Upper lobe of left lung (tissue), 6 donors: ENCODE data around the gene ACAA1. TPM values are rescaled to one million over a fixed set of nuclear protein-coding genes. Genes with fewer than 3 reads are reported as not detected.

Source experiments
- ATAC-seq, 2 donors: fragments of 200-7000 bp; cut with Tn5 transposase; one replicate each; pipeline ENCODE4 v1.9.1; 2022; ENCODE audit warnings: mild to moderate bottlenecking in 2 of 2, moderate library complexity in 2 of 2; ENCODE audit not compliant: low FRiP score in 2 of 2
- DNase-seq, 2 donors: peaks; one replicate each; pipeline ENCODE4 v3.0.0-alpha.2; 2019 to 2020
- H3K27ac ChIP-seq, 4 donors: fragments of 200-600 bp; sonication (generic); one replicate each; pipeline ENCODE4 v1.5.1; 2016 to 2019
- H3K27me3 ChIP-seq, 4 donors: fragments of 200-600 bp; sonication (generic); one replicate each; pipeline ENCODE4 v1.5.1; 2017 to 2019
- H3K36me3 ChIP-seq, 4 donors: fragments of 200-600 bp; sonication (generic); one replicate each; pipeline ENCODE4 v1.5.1; 2016 to 2019
- H3K4me1 ChIP-seq, 4 donors: fragments of 200-600 bp; sonication (generic); one replicate each; pipeline ENCODE4 v1.5.1; 2018 to 2019
- H3K4me3 ChIP-seq, 4 donors: fragments of 200-600 bp; sonication (generic); one replicate each; pipeline ENCODE4 v1.5.1; 2017 to 2019; ENCODE audit warnings: mild to moderate bottlenecking in 2 of 4, moderate library complexity in 1 of 4
- H3K9me3 ChIP-seq, 4 donors: fragments of 200-600 bp; sonication (generic); one replicate each; pipeline ENCODE4 v1.5.1; 2018 to 2019
- EP300 ChIP-seq, 4 donors: sonication (generic); formaldehyde crosslinking; IDR thresholded peaks; one replicate each; pipeline ENCODE4 v1.5.1; 2017; ENCODE audit warnings: antibody characterized with exemption in 4 of 4, control low read depth in 2 of 4
- POLR2A ChIP-seq, 4 donors: fragments of 450-650 bp; IDR thresholded peaks; one replicate each; pipeline ENCODE4 v1.5.1; 2016 to 2017; ENCODE audit warnings: antibody characterized with exemption in 4 of 4, mild to moderate bottlenecking in 2 of 4
- POLR2AphosphoS5 ChIP-seq, 2 donors: sonication (generic); formaldehyde crosslinking; IDR thresholded peaks; one replicate each; pipeline ENCODE4 v1.5.1; 2017; ENCODE audit warnings: antibody characterized with exemption in 2 of 2
- WGBS, 2 donors: methylation state at CpG; one replicate each; pipeline ENCODE4 v1.1.5; 2017 to 2018; 5-methylcytosine and 5-hydroxymethylcytosine counted together
- total RNA-seq, 6 donors: library from RNA; depleted of rRNA in 4 of 6; stranded (reverse); fragments of >200 nt in 4 of 6; gene quantifications; one replicate each; pipeline versions ENCODE4 v1.1.0 to v1.2.1, GENCODE V29; 2016 to 2021
- TF ChIP-seq, protein P1 (sequence below), 6 experiments: fragments of 450-650 bp in 4 of 6; fragments of 200-600 bp in 2 of 6; sonication (generic) in 2 of 6; IDR thresholded peaks; one replicate each; pipeline ENCODE4 v1.5.1; 2016 to 2019; ENCODE audit warnings: antibody characterized with exemption in 6 of 6
- donor health status: DM: no; HTN: no; CAD: no; lungs with moderate emphysema.
- donor health status: DM: no; HTN: yes; CAD: no; lungs with severe emphysema.

The ACAA1 gene
- total RNA-seq, 6 donors from 2014 or later, result 67.1 to 170 (median 116) TPM

DNA sequence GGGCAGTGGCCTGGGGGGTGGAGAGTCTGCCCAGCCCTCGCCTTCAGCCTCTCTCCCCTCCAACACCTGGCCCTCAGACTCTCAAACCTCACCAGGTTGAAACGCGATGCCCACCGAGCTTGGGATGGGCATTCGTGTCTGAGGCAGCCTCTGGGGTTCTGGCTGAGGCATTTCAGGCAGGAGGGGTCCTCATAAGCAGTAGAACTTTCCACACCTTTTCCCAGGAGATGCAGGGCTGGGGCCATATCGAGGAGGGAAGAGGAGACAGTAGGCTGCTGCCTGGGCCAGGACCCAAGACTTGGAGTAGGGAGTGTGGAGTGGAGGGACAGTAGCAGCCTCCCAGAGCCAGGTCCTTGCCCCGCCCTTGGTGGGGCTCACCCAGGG, 24.6 kb downstream of the ACAA1 start:
- no peaks in the 10 kb centered on the region for H3K36me3 ChIP-seq
- WGBS, 2 donors, result 96% methylated on average over 7 of the region's 7 CpGs
- no peak overlapping the region for H3K27ac ChIP-seq
- H3K9me3 ChIP-seq, result no peaks in the 10 kb centered on the region
- H3K4me1 ChIP-seq, result peaks cover 0 to 6% (median 0%) of the 10 kb centered on the region in 4 donors
- no peak overlapping the region for H3K4me3 ChIP-seq
- H3K27me3 ChIP-seq, result no peaks in the 10 kb centered on the region
- DNase-seq (no peak), ATAC-seq (no peak)
- TF ChIP-seq POLR2A (IDR thresholded peaks at IDR 0.05) (no peak), POLR2AphosphoS5 (IDR thresholded peaks at IDR 0.05) (no peak), EP300 (IDR thresholded peaks at IDR 0.05) (no peak)
- TF ChIP-seq, protein P1, sequence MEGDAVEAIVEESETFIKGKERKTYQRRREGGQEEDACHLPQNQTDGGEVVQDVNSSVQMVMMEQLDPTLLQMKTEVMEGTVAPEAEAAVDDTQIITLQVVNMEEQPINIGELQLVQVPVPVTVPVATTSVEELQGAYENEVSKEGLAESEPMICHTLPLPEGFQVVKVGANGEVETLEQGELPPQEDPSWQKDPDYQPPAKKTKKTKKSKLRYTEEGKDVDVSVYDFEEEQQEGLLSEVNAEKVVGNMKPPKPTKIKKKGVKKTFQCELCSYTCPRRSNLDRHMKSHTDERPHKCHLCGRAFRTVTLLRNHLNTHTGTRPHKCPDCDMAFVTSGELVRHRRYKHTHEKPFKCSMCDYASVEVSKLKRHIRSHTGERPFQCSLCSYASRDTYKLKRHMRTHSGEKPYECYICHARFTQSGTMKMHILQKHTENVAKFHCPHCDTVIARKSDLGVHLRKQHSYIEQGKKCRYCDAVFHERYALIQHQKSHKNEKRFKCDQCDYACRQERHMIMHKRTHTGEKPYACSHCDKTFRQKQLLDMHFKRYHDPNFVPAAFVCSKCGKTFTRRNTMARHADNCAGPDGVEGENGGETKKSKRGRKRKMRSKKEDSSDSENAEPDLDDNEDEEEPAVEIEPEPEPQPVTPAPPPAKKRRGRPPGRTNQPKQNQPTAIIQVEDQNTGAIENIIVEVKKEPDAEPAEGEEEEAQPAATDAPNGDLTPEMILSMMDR (IDR thresholded peaks at IDR 0.05), result no peak

DNA sequence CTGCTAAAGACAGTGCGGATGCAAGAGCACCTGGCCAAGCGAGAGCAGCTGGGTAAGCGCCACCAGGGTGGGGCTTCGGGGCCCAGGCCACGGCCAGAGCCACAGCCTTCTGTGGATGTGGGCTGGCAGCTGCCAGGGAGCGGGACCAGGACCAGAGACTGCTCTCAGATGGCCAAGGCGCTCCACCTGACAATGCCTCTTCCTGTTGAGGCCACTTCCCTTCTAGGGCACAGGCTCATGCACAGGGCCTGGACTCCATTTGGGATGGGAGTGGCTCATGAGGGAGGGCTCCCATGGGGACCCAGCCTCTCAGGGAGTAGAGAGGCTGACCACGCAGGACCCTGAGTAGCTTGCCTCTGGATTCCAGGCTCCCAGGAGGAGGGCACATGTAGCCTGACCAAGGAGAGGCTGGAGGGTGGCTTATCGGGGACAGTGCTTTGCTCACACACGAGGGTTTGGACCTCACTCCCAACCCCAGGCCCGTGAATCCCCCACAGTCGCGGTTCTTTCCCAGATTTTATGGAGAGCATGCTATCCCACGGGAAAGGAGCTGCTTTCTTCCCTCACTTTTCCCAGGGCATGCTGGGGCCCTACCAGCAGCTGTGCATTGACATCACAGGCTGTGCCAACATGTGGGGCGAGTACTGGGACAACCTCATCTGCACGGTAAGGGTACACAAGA, 25.1 kb downstream of the ACAA1 start:
- Histone ChIP-seq H3K36me3 (no peaks in the 10 kb centered on the region), H3K27me3 (no peaks in the 10 kb centered on the region), H3K9me3 (no peaks in the 10 kb centered on the region), H3K27ac (no peak overlapping the region), H3K4me1 (peaks cover 0 to 6% (median 0%) of the 10 kb centered on the region in 4 donors), H3K4me3 (no peak overlapping the region)
- 82 to 84% methylated on average over 9 to 16 of the region's 16 CpGs for WGBS, 2 donors
- peak in 1 of 2 donors; percentile 49 for DNase-seq
- TF ChIP-seq, protein P1 (IDR thresholded peaks at IDR 0.05), result no peak
- no peak for TF ChIP-seq POLR2AphosphoS5 (IDR thresholded peaks at IDR 0.05)
- TF ChIP-seq EP300 (IDR thresholded peaks at IDR 0.05), result no peak
- no peak for TF ChIP-seq POLR2A (IDR thresholded peaks at IDR 0.05)
- ATAC-seq, result no peak

DNA sequence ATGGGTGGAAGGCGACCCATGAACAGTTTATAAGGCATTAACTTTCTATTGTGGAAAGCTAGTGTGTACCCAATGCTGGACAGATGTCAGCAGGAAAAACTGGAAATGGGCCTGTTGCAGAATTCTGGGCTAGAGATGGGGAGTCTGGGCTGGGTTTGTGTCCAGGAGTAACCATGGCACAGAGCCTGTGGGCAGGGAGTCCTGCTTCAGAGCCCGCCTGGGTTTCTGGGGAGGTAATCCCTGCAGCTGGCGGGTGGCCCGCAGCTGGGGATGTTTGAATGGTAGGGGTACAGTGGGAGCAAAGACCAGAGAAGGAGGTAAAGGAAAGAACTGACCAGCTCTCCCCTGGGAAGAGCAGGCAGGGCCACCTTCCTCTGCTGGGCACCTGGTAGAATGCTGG, 25.7 kb downstream of the ACAA1 start:
- DNase-seq, result peak in 1 of 2 donors; percentile 28
- Histone ChIP-seq H3K27ac (no peak overlapping the region), H3K4me1 (peaks cover 0 to 6% (median 0%) of the 10 kb centered on the region in 4 donors), H3K9me3 (no peaks in the 10 kb centered on the region), H3K4me3 (no peak overlapping the region), H3K36me3 (no peaks in the 10 kb centered on the region), H3K27me3 (no peaks in the 10 kb centered on the region)
- TF ChIP-seq, protein P1 (IDR thresholded peaks at IDR 0.05), result no peak
- TF ChIP-seq POLR2AphosphoS5 (IDR thresholded peaks at IDR 0.05) (no peak), EP300 (IDR thresholded peaks at IDR 0.05) (no peak), POLR2A (IDR thresholded peaks at IDR 0.05) (no peak)
- no peak for ATAC-seq
- whole genome bisulfite sequencing, 2 donors, result 94 to 97% methylated on average over 4 of the region's 4 CpGs

DNA sequence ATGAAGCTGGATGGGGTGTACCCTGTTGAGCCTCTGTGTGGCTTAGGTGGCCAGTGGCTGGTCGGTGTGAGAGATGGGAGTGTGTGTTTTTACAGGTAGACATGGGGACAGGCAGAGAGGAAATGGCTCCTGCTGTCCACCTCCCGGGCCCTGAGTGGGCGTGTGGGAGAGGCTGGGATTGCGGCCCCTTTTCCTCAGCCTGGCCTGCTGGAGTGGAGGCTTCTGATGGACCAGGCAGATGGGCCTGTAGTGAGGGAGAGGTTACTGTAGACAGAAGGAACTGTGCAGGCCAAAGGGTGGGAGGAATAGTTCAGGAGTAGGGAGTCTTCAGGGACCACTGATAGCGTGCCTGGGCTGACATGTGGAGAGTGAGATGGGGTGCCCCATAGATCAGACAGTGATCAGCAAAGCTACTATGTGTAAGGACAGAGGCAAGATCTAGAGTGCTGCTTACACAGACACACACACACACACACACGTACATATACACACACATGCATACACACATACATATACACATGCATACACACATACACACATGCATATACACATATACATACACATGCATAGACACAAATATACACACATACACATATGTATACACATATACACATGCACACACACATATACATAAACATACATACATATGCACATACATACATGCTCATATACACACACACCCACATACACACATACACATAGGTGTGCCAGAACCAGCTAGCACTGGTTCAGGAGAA, 26.4 kb downstream of the ACAA1 start:
- Histone ChIP-seq H3K27me3 (no peaks in the 10 kb centered on the region), H3K4me3 (no peak overlapping the region), H3K4me1 (peaks cover 0 to 6% (median 0%) of the 10 kb centered on the region in 4 donors), H3K9me3 (no peaks in the 10 kb centered on the region), H3K36me3 (no peaks in the 10 kb centered on the region), H3K27ac (no peak overlapping the region)
- ATAC-seq, result no peak
- TF ChIP-seq POLR2AphosphoS5 (IDR thresholded peaks at IDR 0.05) (no peak), POLR2A (IDR thresholded peaks at IDR 0.05) (no peak), EP300 (IDR thresholded peaks at IDR 0.05) (no peak)
- TF ChIP-seq, protein P1 (IDR thresholded peaks at IDR 0.05), result no peak
- DNase-seq, result no peak
- 91 to 95% methylated on average over 5 to 6 of the region's 6 CpGs for WGBS, 2 donors
